Left colon (tissue), 2 donors: Measurements from ENCODE around the gene PCGF3. TPM values are rescaled to one million over a fixed set of nuclear protein-coding genes. Genes with fewer than 3 reads are reported as not detected.
"Not testable (repeated sequence)": the region's sequence is repeated elsewhere in the genome, so short reads cannot be mapped to it uniquely, and the experiment has no call there.

Experiments
- ATAC-seq: fragments of 200-7000 bp; cut with Tn5 transposase; one replicate; pipeline ENCODE4 v1.9.1; 2020; ENCODE audit warnings: mild to moderate bottlenecking, moderate library complexity
- DNase-seq, 2 donors: peaks; one replicate each; pipeline ENCODE4 v3.0.0-alpha.2; 2020
- intact Hi-C, 2 donors: fragments of 100-400 bp; cut with DNase I in 1 of 2; cut with micrococcal nuclease in 1 of 2; formaldehyde crosslinking; loops; one replicate each; pipeline versions ENCODE4 v1.11.2 to v1.14.0; 2022; cut with DNase I, micrococcal nuclease
- total RNA-seq, 2 donors: library from RNA; stranded (reverse); fragmentation: NEBNext Ultra II Directional; extraction: Animal tissue kit (Norgen Biotek cat#: 25700); gene quantifications; one replicate each; pipeline ENCODE4 v1.2.1, GENCODE V29; 2021
- donor health status: DM: no; HTN: no; CAD: no.
- donor health status: DM: yes; HTN: yes; CAD: no.

Gene PCGF3
- total RNA-seq, 2 donors from 2014 or later: 46.9 to 51.9 TPM

DNA sequence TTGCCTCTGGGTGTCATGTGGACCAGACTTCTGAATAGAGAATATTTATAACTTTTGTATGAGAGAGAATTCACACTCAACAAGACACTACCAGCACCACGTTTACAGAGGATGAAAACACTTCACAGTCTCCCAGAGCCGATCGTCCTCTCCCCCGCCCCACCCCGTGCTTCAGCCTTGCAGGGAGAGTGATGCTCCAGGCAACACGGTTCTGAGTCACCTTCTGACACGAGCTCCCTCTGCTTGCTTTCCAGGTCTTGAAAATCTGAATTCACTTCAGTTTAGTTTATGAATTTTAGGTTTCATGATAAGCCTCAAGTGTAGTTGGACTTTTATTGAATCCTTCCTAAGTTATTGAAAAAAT lies 60.5 kb downstream of the PCGF3 start:
- no peak for ATAC-seq

DNA sequence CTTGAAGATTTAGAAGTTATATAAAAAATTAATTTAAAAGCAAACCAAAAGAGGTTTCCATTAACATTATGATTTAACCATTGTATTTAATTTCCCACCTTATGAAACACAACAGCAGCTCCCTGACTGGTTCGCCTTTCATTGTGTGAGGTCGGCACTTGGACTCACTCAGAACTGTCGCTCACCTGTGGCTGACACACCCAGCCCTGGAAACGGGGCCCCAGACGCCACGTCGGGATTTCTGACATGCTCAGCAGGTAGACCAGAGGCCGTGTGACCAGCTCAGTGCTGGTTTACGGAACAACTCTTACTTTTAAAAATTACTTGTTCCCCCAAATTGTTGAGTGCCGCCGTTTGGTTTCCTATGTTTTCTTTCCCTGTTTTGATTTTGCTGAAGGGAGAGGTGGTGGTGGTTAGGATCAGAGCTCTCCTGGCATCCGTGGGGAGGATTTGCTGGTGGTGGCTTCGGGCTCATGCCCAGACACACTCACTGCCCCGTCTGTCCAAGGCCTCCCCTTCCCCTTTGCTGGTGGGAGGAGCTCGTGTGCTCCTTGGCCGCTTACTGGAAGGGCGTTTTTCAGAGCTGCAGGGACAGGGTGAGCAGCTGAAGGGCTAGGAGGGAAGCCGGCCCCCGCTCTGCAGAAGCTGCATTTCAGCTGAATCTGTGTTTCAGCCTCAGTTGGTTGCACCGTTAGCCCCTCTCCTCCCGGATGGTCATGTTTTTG lies 61.1 kb downstream of the PCGF3 start:
- no peak for DNase-seq
- ATAC-seq: no peak
- intact Hi-C loops: no loop called here

More for the DNA sequence above, 60.5 kb downstream of the PCGF3 start:
- no peak for DNase-seq
- intact Hi-C loops: no loop called here

- no peak for DNase-seq
- ATAC-seq: no peak
- intact Hi-C loops: no loop called here
These were observed 62.4 kb downstream of the PCGF3 start for GRCh38 chr4:768076-768475.

- no peak for ATAC-seq
- DNase-seq: no peak
- intact Hi-C loops: no loop called here
These were observed 63.4 kb downstream of the PCGF3 start for GRCh38 chr4:768995-769394.

GRCh38 chr4:769511-769910 lies 63.9 kb downstream of the PCGF3 start:
- intact Hi-C loops: no loop called here
- ATAC-seq (no peak), DNase-seq (no peak)

- ATAC-seq (no peak), DNase-seq (no peak)
- intact Hi-C loops: no loop called here
These were observed 64.4 kb downstream of the PCGF3 start for GRCh38 chr4:770022-770421.

DNA sequence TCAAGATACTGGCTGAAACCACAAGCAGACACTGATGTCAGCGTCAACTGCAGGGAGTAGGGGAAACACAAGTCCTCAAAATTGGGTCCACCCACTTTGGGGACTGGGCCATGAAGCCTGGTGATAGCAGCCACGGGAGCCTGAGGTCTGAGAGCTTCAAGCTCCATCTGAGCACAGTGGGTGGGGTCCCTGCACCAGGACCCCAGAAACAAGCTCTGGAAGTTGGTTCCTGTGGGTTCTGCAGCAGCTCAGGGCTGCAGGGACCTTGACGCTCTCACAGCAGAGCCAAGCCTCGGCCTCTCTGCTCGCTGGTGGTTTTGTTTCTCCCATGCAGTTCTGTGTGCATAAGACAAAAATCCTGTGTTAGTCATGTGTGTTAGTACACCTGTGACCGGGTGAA lies 65.8 kb downstream of the PCGF3 start:
- no peak for DNase-seq
- ATAC-seq: no peak

DNA sequence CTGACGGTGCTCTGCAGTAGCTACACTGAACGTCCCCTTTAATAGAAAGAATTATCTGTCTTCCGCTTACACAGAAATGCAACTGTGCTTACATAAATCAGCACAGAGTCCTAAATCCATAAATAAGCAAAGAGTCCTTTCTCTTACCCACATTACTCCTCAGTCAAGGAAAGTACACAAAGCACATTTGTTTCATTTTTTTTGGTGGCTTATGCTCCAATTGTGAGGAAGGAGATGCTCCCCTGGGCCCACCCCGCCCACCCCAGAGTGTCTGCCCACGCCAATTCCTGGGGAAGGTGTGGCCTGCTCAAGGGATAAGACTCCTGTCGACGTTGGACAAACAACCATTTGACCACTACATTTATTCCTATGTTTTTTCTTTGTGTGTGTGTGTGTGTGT lies 66.5 kb downstream of the PCGF3 start:
- intact Hi-C loops: no loop called here
- ATAC-seq: no peak
- no peak for DNase-seq

More for the DNA sequence above, 65.8 kb downstream of the PCGF3 start:
- intact Hi-C loops: no loop called here

DNA sequence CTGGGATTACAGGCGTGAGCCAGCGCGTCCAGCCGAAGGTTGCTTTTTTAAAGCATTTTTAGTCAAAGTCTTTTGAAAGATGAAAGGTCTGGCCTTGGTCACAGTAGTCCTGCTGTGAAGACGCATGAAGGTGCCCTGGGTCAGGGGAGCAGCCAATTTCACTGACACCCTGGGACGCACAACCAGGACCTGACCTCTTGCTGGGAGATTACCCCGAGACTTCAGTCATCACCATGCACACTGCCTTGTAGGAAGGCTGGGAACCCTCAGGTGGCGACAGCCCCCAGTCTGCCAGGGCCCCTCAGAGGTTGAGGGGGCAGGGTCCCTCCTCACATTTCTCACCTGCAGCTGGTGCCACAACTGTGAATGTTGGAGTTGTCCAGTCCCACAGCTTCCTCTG lies 67.1 kb downstream of the PCGF3 start:
- ATAC-seq (peak; percentile 18), DNase-seq (no peak)
- intact Hi-C loops: no loop called here

DNA sequence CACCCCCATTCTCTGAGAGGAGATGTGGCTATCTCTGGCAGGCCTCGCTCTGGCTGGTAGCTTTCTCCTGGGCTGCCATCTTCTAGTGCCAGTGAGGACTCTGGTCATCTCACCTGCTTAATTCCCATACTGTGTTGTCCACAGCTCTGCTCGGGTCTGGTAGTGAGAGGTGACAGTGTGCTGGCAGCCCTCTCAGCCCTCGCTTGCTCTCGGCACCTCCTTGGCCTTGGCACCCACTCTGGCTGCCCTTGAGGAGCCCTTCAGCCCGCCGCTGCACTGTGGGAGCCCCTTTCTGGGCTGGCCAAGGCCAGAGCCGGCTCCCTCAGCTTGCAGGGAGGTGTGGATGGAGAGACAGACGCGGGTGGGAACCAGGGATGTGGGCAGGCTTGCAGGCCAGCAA lies 67.6 kb downstream of the PCGF3 start:
- DNase-seq: no peak
- intact Hi-C loops: no loop called here
- peak; percentile 15 for ATAC-seq

DNA sequence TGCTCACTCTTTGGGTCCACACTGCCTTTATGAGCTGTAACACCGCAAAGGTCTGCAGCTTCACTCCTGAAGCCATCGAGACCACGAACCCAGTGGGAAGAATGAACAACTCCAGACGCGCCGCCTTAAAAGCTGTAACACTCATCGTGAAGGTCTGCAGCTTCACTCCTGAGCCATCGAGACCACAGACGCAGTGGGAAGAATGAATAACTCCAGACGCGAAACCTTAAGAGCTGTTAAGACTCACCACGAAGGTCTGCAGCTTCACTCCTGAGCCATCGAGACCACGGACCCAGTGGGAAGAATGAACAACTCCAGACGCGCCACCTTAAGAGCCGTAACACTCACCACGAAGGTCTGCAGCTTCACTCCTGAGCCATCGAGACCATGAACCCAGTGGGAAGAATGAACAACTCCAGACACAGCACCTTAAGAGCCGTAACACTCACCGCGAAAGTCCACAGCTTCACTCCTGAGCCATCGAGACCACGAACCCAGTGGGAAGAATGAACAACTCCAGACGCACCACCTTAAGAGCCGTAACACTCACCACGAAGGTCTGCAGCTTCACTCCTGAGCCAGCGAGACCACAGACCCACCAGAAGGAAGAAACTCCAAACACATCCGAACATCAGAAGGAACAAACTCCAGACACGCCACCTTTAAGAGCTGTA lies 68.9 kb downstream of the PCGF3 start:
- ATAC-seq, DNase-seq, intact Hi-C loops: not testable (repeated sequence)

GRCh38 chr4:775485-775884 lies 69.9 kb downstream of the PCGF3 start:
- DNase-seq, intact Hi-C loops, ATAC-seq: not testable (repeated sequence)

- DNase-seq: no peak
- intact Hi-C loops: no loop called here
- no peak for ATAC-seq
These were observed 71.3 kb downstream of the PCGF3 start for GRCh38 chr4:776743-777441.

DNA sequence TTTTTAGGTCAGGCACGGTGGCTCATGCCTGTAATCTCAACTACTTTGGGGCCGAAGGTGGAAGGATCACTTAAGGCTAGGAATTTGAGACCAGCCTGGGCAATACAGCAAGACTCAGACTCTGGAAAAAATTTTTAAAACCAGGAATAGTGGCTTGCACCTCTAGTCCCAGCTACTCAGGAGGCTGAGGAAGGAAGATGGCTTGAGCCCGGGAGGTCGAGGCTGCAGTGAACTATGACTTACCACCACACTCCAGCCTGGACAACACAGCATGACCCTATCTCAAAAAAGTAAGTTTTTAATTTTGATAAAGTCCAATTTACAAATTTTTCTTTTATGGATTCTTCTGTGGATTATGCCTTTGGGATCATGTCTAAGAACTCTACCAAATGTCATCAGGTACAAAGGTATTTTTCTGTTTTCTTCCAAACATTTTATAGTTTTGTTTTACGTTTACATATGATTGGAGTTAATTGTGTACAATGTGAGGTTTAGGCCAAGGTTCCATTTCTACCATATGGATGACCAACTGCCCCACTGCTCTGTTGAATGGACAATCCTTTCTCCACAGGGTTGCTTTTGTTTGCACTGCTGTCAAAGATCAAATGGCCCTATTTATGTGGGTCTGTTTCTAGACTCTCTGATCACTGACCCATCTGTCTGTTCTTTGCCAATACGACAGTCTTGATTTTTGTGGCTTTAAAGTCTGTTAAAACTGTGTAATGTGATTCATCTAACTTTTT lies 72.1 kb downstream of the PCGF3 start:
- ATAC-seq: no peak
- intact Hi-C loops: no loop called here
- no peak for DNase-seq

- ATAC-seq (no peak), DNase-seq (no peak)
- intact Hi-C loops: no loop called here
These were observed 73.9 kb downstream of the PCGF3 start for GRCh38 chr4:779555-779954.

DNA sequence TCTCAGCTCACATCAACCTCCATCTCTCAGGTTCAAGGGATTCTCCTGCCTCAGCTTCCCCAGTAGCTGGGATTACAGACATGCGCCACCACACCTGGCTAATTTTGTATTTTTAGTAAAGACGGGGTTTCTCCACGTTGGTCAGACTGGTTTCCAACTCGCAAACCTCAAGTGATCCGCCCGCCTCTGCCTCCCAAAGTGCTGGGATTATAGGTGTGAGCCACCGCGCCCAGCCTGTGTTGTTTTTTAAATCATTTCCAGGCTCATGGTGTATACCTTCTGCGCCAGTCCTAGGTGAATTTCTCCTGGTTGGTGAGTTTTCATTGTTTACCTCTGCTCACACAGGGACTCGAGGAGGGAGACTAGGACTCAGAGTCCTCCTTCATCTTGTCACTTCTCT lies 74.6 kb downstream of the PCGF3 start:
- intact Hi-C loops, ATAC-seq: not testable (repeated sequence)

DNA sequence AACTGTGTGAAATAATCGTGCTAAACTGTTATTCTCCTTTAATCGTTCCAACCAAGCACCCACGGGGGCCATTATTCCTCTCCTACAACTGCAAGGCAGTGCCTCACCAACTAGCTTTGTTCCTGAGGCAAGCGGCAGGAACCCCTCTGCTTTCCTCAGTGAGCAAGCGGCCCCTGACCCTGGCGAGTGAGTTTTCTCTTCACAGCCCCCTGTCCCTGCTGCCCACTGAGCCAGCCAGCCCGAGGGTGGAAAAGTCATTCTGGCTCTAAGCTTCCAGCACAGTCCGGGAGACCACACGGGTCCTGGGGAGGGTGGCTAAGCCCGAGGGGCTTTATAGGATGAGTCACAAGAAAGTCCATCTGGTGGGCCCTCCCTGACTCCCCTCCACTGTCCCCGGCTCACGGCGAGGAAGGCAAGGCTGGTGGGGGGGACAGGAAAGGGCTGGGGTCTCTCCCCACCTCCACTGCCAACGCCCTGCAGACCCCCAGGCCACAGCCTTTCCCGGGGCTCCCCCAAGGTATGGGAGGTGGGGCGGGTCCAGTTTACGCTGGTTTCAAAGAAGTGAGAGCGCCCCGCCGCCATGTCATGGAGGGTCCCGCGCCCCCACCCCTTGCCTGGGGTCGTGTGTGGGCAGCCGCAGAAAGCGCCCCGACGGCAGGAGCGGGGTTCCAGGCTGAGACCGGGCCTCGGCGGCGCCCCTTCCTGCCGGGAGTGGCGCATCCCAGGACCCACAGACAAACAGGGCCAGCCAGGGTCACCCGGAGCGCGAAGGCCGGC lies 75.3 kb downstream of the PCGF3 start:
- intact Hi-C loops: no loop called here
- peak; percentile 18 for ATAC-seq
- no peak for DNase-seq

More for the DNA sequence above, 74.6 kb downstream of the PCGF3 start:
- not testable (repeated sequence) for DNase-seq

GRCh38 chr4:781493-782216 lies 76.0 kb downstream of the PCGF3 start:
- ATAC-seq: peak; percentile 89
- intact Hi-C loops: no loop called here
- peak; percentile 97 to 99 for DNase-seq
